ENCODE measurements around the gene MPHOSPH10.
"Not testable (repeated sequence)": the region's sequence is repeated elsewhere in the genome, so short reads cannot be mapped to it uniquely, and the experiment has no call there.

The MPHOSPH10 gene

GRCh38 chr2:71129114-71129901 lies 1.1 kb upstream of the MPHOSPH10 start:
- no peak for TF ChIP-seq CTCF (IDR thresholded peaks at IDR 0.05; ENCODE audit: insufficient read depth, low read depth, low read length, missing control alignments)
- H3K4me3 ChIP-seq (ENCODE audit: low read depth, low read length), result peak overlapping the region; percentile 96
- no peak for DNase-seq (ENCODE audit: low read depth)

- no peak for DNase-seq (ENCODE audit: low read depth)
- no peak for TF ChIP-seq CTCF (IDR thresholded peaks at IDR 0.05; ENCODE audit: insufficient read depth, low read depth, low read length, missing control alignments)
Measured at GRCh38 chr2:71129902-71130151, 607 bp upstream of the MPHOSPH10 start.

GRCh38 chr2:71130905-71131244 lies 441 bp downstream of the MPHOSPH10 start:
- TF ChIP-seq CTCF (IDR thresholded peaks at IDR 0.05; ENCODE audit: insufficient read depth, low read depth, low read length, missing control alignments), result no peak
- DNase-seq (ENCODE audit: low read depth), result peak; percentile 52
- peak overlapping the region; percentile 96 for H3K4me3 ChIP-seq (ENCODE audit: low read depth, low read length)

More at GRCh38 chr2:71129902-71130151, 607 bp upstream of the MPHOSPH10 start:
- H3K4me3 ChIP-seq (ENCODE audit: low read depth, low read length), result peak overlapping the region; percentile 96

- H3K4me3 ChIP-seq (ENCODE audit: low read depth, low read length), result peak overlapping the region; percentile 96
- not testable (repeated sequence) for DNase-seq (ENCODE audit: low read depth)
Measured at GRCh38 chr2:71131387-71132166, 1.1 kb downstream of the MPHOSPH10 start.

- no peak for DNase-seq (ENCODE audit: low read depth)
- H3K4me3 ChIP-seq (ENCODE audit: low read depth, low read length), result no peak overlapping the region
- no peak for TF ChIP-seq CTCF (IDR thresholded peaks at IDR 0.05; ENCODE audit: insufficient read depth, low read depth, low read length, missing control alignments)
Measured at GRCh38 chr2:71133603-71134002, 3.2 kb downstream of the MPHOSPH10 start.

GRCh38 chr2:71136174-71136573 lies 5.7 kb downstream of the MPHOSPH10 start:
- DNase-seq (ENCODE audit: low read depth), result no peak
- TF ChIP-seq CTCF (IDR thresholded peaks at IDR 0.05; ENCODE audit: insufficient read depth, low read depth, low read length, missing control alignments), result no peak
- no peak overlapping the region for H3K4me3 ChIP-seq (ENCODE audit: low read depth, low read length)

GRCh38 chr2:71143782-71144181 lies 13.3 kb downstream of the MPHOSPH10 start:
- H3K4me3 ChIP-seq (ENCODE audit: low read depth, low read length), result no peak overlapping the region
- no peak for DNase-seq (ENCODE audit: low read depth)
- TF ChIP-seq CTCF (IDR thresholded peaks at IDR 0.05; ENCODE audit: insufficient read depth, low read depth, low read length, missing control alignments), result no peak

Data from GM12865 (cell line).